Fibroblast of the aortic adventitia (primary cell): ENCODE data around the gene FAM234A. TPM values are rescaled to one million over a fixed set of nuclear protein-coding genes. Genes with fewer than 3 reads are reported as not detected.
"Not testable (repeated sequence)": the region's sequence is repeated elsewhere in the genome, so short reads cannot be mapped to it uniquely, and the experiment has no call there.

Experiments used
- DNase-seq: peaks from one replicate; pipeline ENCODE4 v3.0.0-alpha.2; 2010; ENCODE audit warnings: low read depth
- H3K4me3 ChIP-seq: 2 replicates; pipeline ENCODE4 v1.5.1; 2011; ENCODE audit warnings: low read depth, mild to moderate bottlenecking, control low read depth, low read length, moderate library complexity
- total RNA-seq: library from RNA; depleted of rRNA; stranded (reverse); fragments of >200 nt; gene quantifications from 2 replicates; pipeline ENCODE4 v1.2.3, GENCODE V29; 2012; ENCODE audit warnings: low replicate concordance
- TF ChIP-seq, protein P1 (sequence below): IDR thresholded peaks from 2 replicates; pipeline ENCODE4 v1.5.1; 2011; ENCODE audit warnings: mild to moderate bottlenecking, low read length, control low read depth, inconsistent platforms; ENCODE audit not compliant: insufficient read depth

FAM234A gene
- total RNA-seq, 1 donor = 72.0 TPM

DNA sequence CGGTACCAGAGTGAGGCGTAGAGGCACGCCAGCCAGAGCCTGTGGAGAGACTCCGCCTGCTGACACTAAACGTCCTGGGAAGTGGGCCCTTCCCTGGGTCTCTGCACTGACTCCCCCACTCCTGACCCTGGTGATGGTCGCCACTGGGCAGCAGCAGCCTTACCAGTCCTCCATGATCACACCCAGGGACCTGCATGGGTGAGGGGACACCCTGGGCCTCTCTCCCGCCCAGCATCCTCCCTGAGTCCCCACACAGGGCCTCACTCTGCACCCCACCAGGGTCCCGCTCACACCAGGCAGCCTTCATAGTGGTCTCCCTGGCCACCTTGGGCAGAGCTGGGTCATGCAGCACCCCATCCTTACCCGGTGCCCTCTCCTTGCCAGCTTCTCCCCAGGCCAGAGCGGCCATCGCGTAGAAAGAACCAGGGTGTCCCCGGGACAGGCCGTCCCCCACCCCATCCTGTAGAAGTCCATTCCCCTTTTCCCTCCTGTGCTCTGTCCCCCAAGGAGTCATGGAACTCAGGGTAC, 30.4 kb downstream of the FAM234A start:
- no peak overlapping the region for H3K4me3 ChIP-seq
- TF ChIP-seq, protein P1, sequence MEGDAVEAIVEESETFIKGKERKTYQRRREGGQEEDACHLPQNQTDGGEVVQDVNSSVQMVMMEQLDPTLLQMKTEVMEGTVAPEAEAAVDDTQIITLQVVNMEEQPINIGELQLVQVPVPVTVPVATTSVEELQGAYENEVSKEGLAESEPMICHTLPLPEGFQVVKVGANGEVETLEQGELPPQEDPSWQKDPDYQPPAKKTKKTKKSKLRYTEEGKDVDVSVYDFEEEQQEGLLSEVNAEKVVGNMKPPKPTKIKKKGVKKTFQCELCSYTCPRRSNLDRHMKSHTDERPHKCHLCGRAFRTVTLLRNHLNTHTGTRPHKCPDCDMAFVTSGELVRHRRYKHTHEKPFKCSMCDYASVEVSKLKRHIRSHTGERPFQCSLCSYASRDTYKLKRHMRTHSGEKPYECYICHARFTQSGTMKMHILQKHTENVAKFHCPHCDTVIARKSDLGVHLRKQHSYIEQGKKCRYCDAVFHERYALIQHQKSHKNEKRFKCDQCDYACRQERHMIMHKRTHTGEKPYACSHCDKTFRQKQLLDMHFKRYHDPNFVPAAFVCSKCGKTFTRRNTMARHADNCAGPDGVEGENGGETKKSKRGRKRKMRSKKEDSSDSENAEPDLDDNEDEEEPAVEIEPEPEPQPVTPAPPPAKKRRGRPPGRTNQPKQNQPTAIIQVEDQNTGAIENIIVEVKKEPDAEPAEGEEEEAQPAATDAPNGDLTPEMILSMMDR = no peak
- DNase-seq = no peak

DNA sequence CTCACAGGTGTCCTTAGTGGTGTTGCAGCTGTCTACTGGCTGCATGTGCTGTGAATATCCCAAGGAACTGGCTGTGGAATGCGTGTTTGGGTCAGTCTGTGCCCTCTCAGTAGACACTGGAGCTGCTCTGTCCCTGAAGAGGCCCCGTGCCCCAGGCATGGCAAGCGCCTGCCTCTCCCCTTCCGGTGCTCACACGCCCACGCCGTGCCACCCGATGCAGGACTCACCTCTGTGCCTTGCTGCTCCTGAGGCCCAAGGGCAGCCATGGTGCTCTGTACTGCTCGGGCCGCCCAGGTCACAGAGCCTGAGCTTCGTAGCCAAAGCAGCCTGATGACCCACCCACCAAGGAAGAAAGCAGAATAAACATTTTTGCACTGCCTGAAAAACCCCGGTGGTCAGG, 31.1 kb downstream of the FAM234A start:
- TF ChIP-seq, protein P1 = no peak
- no peak overlapping the region for H3K4me3 ChIP-seq
- no peak for DNase-seq

- DNase-seq = no peak
- TF ChIP-seq, protein P1 = no peak
- no peak overlapping the region for H3K4me3 ChIP-seq
These were observed 31.9 kb downstream of the FAM234A start for GRCh38 chr16:266258-267164.

DNA sequence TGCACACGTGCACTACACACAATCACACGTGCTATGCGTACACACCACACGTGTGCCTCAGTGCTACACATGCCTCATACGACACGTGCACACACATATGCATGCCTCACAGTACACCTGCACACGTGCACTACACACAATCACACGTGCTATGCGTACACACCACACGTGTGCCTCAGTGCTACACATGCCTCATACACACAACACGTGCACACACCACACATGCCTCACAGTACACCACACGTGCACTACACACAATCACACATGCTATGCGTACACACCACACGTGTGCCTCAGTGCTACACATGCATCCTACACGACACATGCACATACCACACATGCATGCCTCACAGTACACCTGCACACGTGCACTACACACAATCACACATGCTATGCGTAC, 32.9 kb downstream of the FAM234A start:
- not testable (repeated sequence) for DNase-seq, H3K4me3 ChIP-seq

GRCh38 chr16:268141-269053, 33.8 kb downstream of the FAM234A start:
- TF ChIP-seq, protein P1 = no peak
- DNase-seq = no peak
- H3K4me3 ChIP-seq = no peak overlapping the region

- DNase-seq = no peak
- H3K4me3 ChIP-seq = no peak overlapping the region
- TF ChIP-seq, protein P1 = no peak
These were observed 34.6 kb downstream of the FAM234A start for GRCh38 chr16:269061-269796.
